Embryonic facial prominence (tissue), 1 donor: ENCODE measurements around the gene GNPTG.

Source experiments
- DNase-seq: peaks from one replicate; pipeline ENCODE4 v3.0.0-alpha.2; 2016; ENCODE audit errors: extremely low spot score

The GNPTG gene

GRCh38 chr16:1347286-1347855 lies 4.4 kb upstream of the GNPTG start:
- DNase-seq, result no peak

- DNase-seq, result no peak
These were observed 3.8 kb upstream of the GNPTG start for GRCh38 chr16:1347962-1348361.

GRCh38 chr16:1348441-1348840 lies 3.3 kb upstream of the GNPTG start:
- no peak for DNase-seq

- no peak for DNase-seq
These were observed 2.8 kb upstream of the GNPTG start for GRCh38 chr16:1348926-1349325.

- no peak for DNase-seq
These were observed 2.4 kb upstream of the GNPTG start for GRCh38 chr16:1349351-1349750.

- no peak for DNase-seq
These were observed 1.8 kb upstream of the GNPTG start for GRCh38 chr16:1349951-1350350.

- DNase-seq, result no peak
These were observed 1.0 kb upstream of the GNPTG start for GRCh38 chr16:1350691-1351090.

- DNase-seq, result no peak
These were observed 533 bp upstream of the GNPTG start for GRCh38 chr16:1351215-1351581.

GRCh38 chr16:1354815-1355540 lies 3.2 kb downstream of the GNPTG start:
- no peak for DNase-seq

GRCh38 chr16:1355591-1355990 lies 3.9 kb downstream of the GNPTG start:
- no peak for DNase-seq

- DNase-seq, result no peak
These were observed 4.5 kb downstream of the GNPTG start for GRCh38 chr16:1356061-1356900.

- no peak for DNase-seq
These were observed 6.3 kb downstream of the GNPTG start for GRCh38 chr16:1357906-1358566.

GRCh38 chr16:1361685-1362360 lies 10.1 kb downstream of the GNPTG start:
- DNase-seq, result no peak

GRCh38 chr16:1362807-1363206 lies 11.1 kb downstream of the GNPTG start:
- no peak for DNase-seq

- no peak for DNase-seq
These were observed 11.8 kb downstream of the GNPTG start for GRCh38 chr16:1363501-1364041.

- no peak for DNase-seq
These were observed 12.8 kb downstream of the GNPTG start for GRCh38 chr16:1364510-1364909.

GRCh38 chr16:1366060-1366711 lies 14.5 kb downstream of the GNPTG start:
- DNase-seq, result no peak

GRCh38 chr16:1366712-1367299 lies 15.1 kb downstream of the GNPTG start:
- no peak for DNase-seq

GRCh38 chr16:1367486-1368174 lies 15.9 kb downstream of the GNPTG start:
- DNase-seq, result no peak
